Osteoblast (primary cell): ENCODE results near the gene PCDH9. TPM values are rescaled to one million over a fixed set of nuclear protein-coding genes. Genes with fewer than 3 reads are reported as not detected.

Source experiments
- DNase-seq: peaks from one replicate; pipeline ENCODE4 v3.0.0; 2011; ENCODE audit warnings: low spot score, mixed read lengths; ENCODE audit not compliant: insufficient read length; ENCODE audit errors: missing footprints
- H2AFZ ChIP-seq: 2 replicates; pipeline ENCODE4 v1.6.0; 2011; ENCODE audit warnings: mild to moderate bottlenecking, low read length
- H3K27ac ChIP-seq: 2 replicates; pipeline ENCODE4 v1.5.1; 2011; ENCODE audit warnings: mild to moderate bottlenecking, low read depth, low read length, moderate library complexity
- H3K27me3 ChIP-seq: 2 replicates; pipeline ENCODE4 v1.6.0; 2012; ENCODE audit warnings: mild to moderate bottlenecking, control low read depth, inconsistent platforms, low read length, moderate library complexity; ENCODE audit not compliant: insufficient read depth
- H3K36me3 ChIP-seq: 2 replicates; pipeline ENCODE4 v1.5.1; 2011; ENCODE audit warnings: mild to moderate bottlenecking, low read length, control low read depth, moderate library complexity; ENCODE audit not compliant: insufficient read depth
- H3K4me1 ChIP-seq: 2 replicates; pipeline ENCODE4 v1.5.1; 2011; ENCODE audit warnings: mild to moderate bottlenecking, low read length, control low read depth, moderate library complexity; ENCODE audit not compliant: insufficient read depth
- H3K4me2 ChIP-seq: 2 replicates; pipeline ENCODE4 v1.6.0; 2011; ENCODE audit warnings: mild to moderate bottlenecking, low read length; ENCODE audit not compliant: insufficient read depth
- H3K4me3 ChIP-seq: fragments of 200-600 bp; sonication (generic); 3 replicates; pipeline ENCODE4 v1.5.1; 2012; ENCODE audit warnings: mild to moderate bottlenecking, low read length, inconsistent platforms; ENCODE audit not compliant: insufficient read depth
- H3K79me2 ChIP-seq: 2 replicates; pipeline ENCODE4 v1.6.0; 2012; ENCODE audit warnings: mild to moderate bottlenecking, low read length, control low read depth, inconsistent platforms; ENCODE audit not compliant: insufficient read depth
- H3K9me3 ChIP-seq: 2 replicates; pipeline ENCODE4 v1.5.1; 2011; ENCODE audit warnings: low read depth, low read length, control low read depth
- H4K20me1 ChIP-seq: 2 replicates; pipeline ENCODE4 v1.6.0; 2012; ENCODE audit warnings: mild to moderate bottlenecking, low read length, control low read depth; ENCODE audit not compliant: insufficient read depth
- CTCF ChIP-seq: IDR thresholded peaks from 2 replicates; pipeline ENCODE4 v1.5.1; 2011; ENCODE audit warnings: mild to moderate bottlenecking, low read depth, low read length, moderate library complexity; ENCODE audit errors: extremely low read depth
- total RNA-seq: library from RNA; depleted of rRNA; stranded (reverse); fragments of >200 nt; gene quantifications from 2 replicates; pipeline ENCODE4 v1.2.3, GENCODE V29; 2012

PCDH9 gene
- total RNA-seq, 1 donor: 1.1 TPM

GRCh38 chr13:66933994-66934393 is 296.1 kb downstream of the PCDH9 start:
- H3K36me3 ChIP-seq: no peaks in the 10 kb centered on the region
- no peak for TF ChIP-seq CTCF
- no peaks in the 10 kb centered on the region for H3K9me3 ChIP-seq
- no peaks in the 10 kb centered on the region for H3K27me3 ChIP-seq
- peak overlapping the region; percentile 35 for H3K27ac ChIP-seq
- no peaks in the 10 kb centered on the region for H3K79me2 ChIP-seq
- no peaks in the 10 kb centered on the region for H3K4me1 ChIP-seq
- peak overlapping the region; percentile 45 for H3K4me3 ChIP-seq
- peak overlapping the region; percentile 70 for H3K4me2 ChIP-seq
- DNase-seq: peak; percentile 57
- no peaks in the 10 kb centered on the region for H4K20me1 ChIP-seq
- peak overlapping the region; percentile 69 for H2AFZ ChIP-seq

GRCh38 chr13:66933527-66933926 is 296.6 kb downstream of the PCDH9 start:
- Histone ChIP-seq H4K20me1 (no peaks in the 10 kb centered on the region), H3K27me3 (no peaks in the 10 kb centered on the region), H3K9me3 (no peaks in the 10 kb centered on the region), H3K27ac (no peak overlapping the region), H3K36me3 (no peaks in the 10 kb centered on the region), H2AFZ (no peak overlapping the region), H3K4me1 (no peaks in the 10 kb centered on the region), H3K79me2 (no peaks in the 10 kb centered on the region), H3K4me2 (peak overlapping the region; percentile 70), H3K4me3 (no peak overlapping the region)
- TF ChIP-seq CTCF: no peak
- DNase-seq: no peak

- DNase-seq: no peak
- H3K27ac ChIP-seq: no peak overlapping the region
- no peaks in the 10 kb centered on the region for H3K36me3 ChIP-seq
- no peaks in the 10 kb centered on the region for H4K20me1 ChIP-seq
- no peaks in the 10 kb centered on the region for H3K9me3 ChIP-seq
- no peak overlapping the region for H3K4me3 ChIP-seq
- no peaks in the 10 kb centered on the region for H3K27me3 ChIP-seq
- H2AFZ ChIP-seq: peak overlapping the region; percentile 43
- no peaks in the 10 kb centered on the region for H3K79me2 ChIP-seq
- peaks cover 9% of the 10 kb centered on the region for H3K4me1 ChIP-seq
- no peak overlapping the region for H3K4me2 ChIP-seq
- no peak for TF ChIP-seq CTCF
Observed at GRCh38 chr13:66927562-66927961, 302.6 kb downstream of the PCDH9 start.

- H3K79me2 ChIP-seq: no peaks in the 10 kb centered on the region
- H3K4me1 ChIP-seq: peaks cover 9% of the 10 kb centered on the region
- no peak for TF ChIP-seq CTCF
- no peak overlapping the region for H3K27ac ChIP-seq
- no peaks in the 10 kb centered on the region for H3K36me3 ChIP-seq
- H2AFZ ChIP-seq: peak overlapping the region; percentile 43
- H3K9me3 ChIP-seq: no peaks in the 10 kb centered on the region
- no peak overlapping the region for H3K4me3 ChIP-seq
- H3K27me3 ChIP-seq: no peaks in the 10 kb centered on the region
- DNase-seq: no peak
- no peaks in the 10 kb centered on the region for H4K20me1 ChIP-seq
- no peak overlapping the region for H3K4me2 ChIP-seq
Observed at GRCh38 chr13:66926851-66927524, 303.1 kb downstream of the PCDH9 start.
